Mucosa of gallbladder (tissue), 1 donor: ENCODE results near the gene RAET1L. TPM values are rescaled to one million over a fixed set of nuclear protein-coding genes. Genes with fewer than 3 reads are reported as not detected.
"Not testable (repeated sequence)": the region's sequence is repeated elsewhere in the genome, so short reads cannot be mapped to it uniquely, and the experiment has no call there.

Experiments
- DNase-seq: peaks from one replicate; pipeline ENCODE4 v3.0.0-alpha.2; 2020; ENCODE audit warnings: low spot score
- total RNA-seq: library from RNA; stranded (reverse); gene quantifications from one replicate; pipeline ENCODE4 v1.2.1, GENCODE V29; 2021
- donor health status: DM: no; HTN: no; CAD: no.

The RAET1L gene
- total RNA-seq, 1 donor from 2014 or later: not detected

DNA sequence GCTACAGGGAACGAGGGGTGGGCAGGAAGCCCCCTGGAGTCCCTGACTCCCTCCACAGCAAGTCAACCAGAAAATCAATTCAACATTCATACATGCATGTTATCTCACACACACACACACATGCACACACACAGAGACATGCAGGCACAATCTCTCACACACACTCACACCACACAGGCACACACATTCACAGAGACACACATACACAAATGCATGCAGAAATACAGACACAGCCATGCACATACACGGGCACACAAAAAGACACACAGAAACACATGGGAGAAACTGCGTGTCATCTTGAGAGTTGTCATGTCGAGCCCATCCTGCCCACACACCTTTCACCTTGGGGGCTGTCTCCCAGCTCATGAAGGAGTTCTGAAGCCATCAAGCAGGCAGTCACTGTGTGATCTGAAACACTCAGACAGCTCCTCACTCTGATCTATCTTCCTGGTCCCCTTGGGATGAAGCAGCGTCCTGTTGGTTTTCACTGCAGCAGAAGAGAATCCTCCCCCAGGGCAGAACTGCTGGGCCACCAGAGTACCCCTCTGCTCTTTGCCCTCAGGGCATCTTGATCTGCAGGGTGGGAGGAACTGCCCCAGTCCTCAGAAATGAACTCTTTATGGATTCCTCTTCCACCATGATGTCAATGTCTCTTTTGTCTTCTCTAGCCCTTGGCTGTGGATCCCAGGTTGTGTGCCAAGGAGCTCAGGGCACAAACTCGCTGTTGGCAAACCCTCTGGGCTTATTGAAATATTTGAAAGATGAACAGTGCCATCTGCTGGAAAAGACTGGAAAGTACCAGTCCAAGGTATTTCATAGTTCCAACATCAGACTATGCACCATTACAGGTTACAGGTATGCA is 8.8 kb downstream of the RAET1L start:
- peak; percentile 74 for DNase-seq

DNA sequence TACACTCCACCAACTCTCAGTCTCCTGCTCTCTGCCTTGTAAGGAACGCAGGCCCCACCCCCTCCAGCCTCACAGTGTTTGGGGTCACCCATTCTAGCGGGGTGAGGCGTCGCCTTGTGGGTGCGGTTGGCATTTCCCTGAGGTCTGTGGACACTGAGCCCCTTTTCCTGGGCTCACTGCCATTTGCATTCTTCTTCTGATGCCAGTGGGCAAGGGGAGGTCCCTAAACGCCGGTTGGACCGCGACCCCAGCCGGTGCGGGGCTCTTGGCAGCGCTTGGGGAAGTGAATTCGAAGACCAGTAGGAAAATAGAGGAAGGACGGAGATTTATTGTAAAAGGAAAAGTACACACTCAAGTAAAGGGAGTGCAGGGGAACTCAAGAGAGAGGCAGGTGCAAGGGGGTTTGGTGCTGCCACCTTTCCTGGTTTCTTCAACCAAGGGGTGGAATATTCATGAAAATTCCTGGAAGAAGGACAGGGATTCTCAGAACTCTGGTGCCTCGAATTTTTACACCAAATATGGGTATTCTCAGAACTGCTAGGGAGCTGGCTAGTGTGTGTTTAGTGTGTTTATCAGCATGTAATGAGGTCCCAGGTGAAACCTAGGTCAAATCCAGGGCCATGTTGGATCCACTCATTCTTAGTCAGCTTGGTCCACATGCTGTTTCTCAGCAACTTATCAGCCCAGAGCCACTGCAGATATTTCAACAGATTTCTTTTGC is 9.9 kb downstream of the RAET1L start:
- DNase-seq: not testable (repeated sequence)

DNA sequence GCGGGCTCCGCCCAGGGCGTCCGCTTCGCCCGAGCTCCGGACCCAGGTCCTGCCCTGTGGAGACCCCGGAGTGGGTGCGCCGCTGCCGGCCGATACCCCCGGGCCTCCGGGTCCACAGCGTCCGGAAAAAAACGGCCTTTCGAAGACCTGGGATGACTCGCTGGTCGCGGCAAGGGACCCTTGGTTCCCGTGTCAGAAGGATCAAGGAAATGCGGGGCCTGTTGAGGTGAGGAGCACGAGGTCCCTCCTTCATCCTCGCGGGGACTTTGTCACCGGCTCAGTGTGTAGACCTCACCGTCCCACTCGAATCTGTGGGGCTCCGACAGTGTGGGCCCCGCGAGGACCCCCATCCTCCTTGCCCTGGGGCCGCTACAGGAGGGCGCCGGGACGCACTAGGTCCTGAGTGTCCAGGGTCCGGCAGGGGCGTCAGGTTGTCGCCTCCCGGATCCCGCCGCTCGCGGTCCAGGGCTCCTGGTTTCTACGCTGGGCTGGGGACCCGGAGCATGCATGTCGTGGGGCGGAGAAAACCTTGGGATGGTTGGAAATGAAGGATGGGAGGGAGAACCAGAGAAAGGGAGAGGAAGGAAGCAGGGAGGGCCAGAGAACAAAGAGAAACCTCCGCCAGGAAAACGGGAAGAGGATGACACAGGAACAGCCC is 10.6 kb downstream of the RAET1L start:
- DNase-seq: not testable (repeated sequence)

DNA sequence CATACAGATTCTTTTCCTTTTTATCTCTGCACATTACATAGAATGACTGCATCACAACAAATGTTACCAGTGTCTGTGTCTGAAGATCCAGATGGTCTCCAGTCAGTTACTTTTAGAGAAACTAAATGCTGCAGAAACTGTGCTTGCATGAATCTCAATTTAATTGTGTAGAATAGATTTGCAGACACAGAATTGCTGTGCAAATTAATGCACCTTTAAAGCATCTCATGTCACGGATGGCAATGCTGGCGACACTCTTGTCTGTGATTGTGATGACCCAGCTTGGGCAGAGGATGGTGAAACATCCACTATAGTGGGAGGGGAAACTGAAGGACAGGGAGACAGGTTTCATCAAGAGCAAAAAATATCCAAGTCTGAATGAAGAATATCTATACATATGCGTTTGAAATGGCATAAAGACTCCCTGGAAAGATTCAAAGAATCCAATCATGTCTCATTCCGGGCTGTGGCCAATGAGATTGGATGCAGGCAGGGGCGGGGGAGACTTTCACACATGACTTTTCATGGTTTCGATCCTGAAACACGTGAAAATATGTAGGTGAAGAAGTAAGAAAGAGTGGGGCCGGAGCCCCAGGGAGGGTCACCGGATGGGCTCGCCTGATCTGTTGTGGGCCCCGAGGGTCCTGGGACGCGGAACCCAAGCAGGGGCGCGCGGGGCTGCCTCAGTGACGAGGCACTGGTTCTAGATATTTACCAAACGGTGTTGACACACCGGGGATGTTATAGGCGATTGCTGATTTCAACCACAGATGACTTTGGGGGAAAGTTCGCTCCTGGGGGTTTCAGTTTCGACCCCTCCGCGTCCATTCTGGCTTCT is 11.3 kb downstream of the RAET1L start:
- not testable (repeated sequence) for DNase-seq

DNA sequence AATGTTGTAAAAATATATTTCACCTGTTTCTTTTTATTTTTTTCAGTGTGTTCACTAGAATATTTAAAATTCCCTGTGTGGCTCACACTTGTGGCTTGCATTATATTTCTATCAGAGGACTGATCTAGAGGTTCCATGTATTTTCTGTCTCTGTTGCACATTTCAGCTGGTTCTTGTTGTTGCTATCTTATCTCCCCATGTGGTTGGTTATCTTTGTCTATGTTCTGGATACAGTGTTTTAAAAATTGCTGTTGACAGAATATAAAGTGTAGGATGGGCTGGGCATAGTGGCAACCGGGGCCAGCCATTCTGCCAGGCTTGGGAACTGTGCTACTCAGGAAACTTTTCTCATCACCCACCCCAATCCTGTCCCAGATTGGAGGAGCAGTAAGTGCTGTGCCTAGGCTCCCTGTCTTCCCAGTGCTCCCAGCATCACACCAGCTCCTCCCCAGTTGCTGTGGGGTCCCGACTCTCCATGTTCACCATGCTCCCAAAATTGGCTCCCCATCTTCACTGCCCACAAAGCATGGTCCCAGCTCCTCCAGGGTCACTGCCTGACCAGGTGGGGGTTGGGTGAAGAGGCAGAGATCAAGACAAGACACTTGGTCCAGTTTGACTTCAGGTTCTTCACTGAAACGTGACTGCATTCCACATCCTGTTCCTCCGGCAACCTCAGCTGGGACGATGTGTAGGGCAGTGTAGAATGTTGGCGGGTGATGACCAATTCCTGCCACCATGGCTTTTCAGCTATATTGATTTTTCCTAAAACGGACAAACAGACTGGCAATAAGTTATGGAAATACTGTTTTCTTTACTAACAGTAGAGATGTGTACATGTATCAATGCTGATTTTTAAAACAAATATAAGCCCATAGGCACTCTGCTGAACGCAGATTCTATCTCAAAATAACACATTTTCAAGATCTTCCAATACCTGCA is 12.2 kb downstream of the RAET1L start:
- DNase-seq: not testable (repeated sequence)

DNA sequence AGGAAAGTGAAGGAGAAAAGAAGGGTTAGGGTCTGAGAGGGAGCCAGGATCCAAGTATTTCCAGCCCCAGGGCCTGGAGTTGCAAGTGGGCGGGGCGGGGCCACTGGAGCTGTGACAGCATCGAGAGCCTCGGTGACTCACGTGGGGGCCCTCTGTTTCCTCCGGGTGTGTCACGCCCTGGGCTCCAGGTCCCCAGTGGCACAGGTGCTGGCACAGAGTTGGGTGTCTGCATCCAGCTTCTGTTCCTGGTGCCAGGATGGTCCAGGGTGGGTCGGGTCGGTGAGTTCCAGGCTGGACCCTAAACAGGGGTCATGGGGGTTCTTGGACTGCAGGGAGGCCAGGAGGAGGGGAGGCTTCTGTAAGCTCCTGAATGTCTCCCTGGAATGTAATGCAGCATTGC is 16.7 kb downstream of the RAET1L start:
- no peak for DNase-seq

DNA sequence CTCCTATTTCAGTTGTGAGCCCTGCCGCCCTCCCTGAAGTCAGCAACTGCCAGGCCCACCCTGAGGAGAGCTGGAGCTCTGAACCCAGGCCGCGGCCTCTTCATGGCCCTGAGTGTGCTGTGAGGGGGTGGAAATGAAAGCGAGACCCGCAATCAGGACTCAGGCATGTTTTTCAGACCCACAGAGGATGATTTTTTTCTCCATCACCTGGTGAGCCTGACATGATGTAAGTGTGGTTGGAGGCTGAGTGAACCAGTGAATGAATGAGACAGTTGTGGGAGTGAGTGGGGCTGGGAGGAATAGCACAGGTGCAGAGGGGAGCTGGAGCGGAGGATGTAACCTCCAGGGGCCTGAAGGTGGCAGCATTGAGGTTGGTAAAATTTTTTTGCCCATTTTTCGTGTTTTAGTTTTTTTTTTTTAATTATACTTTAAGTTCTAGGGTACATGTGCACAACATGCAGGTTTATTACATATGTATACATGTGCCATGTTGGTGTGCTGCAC is 18.3 kb downstream of the RAET1L start:
- no peak for DNase-seq

DNA sequence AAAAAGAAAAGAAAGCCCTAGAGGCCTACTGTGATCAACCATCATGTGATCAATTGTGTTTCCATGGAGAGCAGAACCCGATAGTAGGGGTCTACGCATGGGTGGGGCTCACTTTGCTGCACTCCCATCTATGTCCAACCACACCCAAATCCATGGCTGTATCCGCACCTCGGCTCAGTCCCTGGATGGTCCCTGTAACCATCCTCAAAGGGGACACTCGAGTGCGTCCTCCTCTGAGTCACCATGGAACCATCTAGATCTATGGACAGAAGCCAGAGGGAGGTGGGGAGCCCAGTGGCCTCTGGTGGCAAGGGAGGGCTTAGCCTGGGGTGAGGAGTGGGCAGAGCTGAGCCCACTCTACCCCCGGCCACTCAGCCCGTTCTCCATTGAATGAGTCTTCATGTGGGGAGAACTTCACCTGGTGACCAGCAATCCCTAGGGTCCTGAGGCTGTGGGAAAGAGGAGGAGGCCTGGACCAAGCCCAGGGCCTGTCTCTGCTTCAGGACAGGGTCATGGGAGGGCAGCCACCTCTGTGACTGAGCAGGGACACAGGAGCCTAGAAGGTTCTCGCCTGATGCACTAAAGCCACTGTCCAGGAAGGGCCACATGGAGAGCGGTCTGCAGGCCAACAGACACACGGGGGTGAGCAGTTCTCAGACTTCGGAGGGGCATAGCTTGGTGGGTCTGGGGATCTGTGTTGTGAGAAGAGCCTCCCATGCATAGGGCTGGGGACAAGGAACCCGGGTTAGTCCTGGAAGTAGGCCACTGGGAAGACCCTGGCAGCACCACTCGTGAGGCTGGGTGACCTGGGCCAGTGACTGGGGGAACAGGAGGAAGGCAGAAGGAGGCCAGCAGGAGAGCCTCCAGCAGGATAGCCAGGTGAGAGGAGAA is 19.3 kb downstream of the RAET1L start:
- no peak for DNase-seq

DNA sequence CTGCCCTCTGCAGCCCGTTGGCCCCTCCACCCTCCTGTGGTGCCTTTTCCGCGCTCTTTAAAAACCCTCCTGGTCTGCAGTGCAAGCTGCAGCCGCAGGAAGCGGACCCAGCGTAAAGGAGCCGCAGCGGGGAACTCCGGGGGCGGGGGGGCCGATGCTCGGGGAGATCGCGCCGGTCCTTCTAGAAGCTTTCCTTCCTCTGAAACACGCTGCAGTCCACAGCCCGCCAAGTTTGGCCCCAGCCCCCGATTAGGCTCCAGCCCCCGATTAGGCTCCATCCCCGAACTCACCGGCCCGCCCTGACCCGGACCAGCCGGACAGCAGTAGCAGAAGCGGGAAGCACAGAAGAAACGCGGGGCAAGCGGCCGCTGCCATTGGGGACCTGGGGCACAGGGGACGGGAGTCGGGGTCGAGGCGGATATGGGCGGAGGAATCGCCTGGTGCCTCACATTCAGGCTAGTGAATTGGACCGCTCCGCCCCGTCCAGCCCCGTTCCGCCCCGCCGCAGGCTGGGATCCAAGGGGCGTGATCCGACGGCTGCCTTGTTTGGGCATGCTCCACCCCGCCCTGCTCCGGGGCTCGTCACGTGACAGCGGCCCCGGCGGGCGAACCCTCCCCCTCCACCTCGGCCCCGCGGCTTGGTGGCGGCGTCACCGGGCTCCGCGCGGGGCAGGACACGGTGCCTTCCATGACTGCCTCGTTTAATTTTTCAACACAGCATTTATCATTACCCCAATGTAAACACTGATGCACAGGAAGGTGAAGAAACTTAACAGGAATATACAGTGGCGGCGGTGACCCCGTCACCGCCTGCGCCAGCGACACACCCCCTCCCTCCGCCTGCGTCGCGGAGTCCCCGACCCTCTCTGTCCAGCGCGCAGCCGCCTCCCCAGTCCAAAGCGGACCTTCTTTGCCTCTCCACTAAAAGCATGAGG is 20.3 kb downstream of the RAET1L start:
- DNase-seq: peak; percentile 92

DNA sequence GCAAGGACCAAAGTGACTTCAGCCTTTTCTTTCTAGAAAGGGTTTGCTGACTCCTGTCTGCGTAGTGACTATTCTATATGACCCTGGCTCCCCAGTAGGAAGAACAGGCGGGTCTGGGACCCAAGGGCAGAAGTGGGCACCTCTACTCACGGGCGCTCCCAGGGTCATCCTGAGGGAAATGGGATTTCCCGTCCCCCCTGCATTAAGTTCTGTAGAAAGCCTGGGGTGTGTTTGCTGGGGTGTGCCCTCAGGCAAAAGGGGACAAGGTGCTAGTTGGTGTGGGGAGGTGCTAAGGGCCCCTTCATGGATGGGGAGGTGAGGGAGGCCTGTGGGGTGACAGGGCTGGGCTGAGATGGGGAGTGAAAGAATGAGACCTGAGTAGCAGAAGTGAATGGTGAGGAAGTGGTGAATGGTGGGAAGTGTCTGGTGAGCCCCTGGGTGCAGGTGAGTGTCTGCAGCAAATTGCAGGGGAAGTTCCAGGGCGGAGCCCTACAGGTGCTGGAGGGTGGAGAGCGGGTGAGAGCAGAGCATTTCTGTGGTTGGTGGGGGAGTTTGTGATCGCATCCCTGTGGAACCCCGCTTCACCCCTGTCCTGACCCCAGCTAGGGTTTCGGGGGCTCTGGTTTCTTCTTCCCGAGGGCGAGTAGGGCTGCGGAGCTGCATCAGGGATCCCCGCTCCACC is 21.1 kb downstream of the RAET1L start:
- no peak for DNase-seq

DNA sequence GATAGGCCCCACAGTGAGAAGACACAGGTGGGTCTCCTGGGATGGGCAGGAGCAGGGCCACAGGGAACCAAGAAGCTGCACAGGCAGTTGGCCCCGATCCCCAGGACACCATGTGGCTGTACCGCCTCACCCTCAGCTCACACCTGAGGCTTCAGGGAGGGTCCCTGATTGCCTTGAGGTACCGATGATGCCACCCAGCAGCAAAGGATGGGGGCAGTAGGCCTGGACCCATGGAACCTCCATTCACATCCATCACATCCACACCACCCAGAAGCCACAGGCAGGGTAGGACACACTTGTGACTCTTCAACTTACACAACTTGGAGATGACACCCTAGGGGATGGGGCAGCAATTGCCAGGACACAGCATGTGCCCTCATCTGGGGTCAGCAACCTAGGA is 21.7 kb downstream of the RAET1L start:
- DNase-seq: not testable (repeated sequence)

DNA sequence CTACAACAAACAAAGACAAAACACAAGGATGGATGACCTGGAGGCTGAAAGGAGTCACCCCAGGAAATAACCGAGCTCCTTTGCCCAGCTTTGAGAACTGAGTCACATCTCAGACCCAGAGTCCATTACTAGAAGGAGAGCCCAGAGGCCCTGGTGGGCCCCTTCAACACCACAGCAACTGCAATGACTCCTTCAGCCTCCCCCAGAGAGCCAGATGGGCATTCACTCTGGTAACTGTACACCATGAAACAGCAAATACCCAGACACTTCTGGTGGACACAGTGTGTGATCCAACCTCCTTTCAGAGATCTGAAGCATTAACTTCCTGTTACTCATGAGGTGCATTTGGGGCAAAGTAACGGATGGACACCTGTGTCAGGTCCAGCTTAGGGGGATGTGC is 22.6 kb downstream of the RAET1L start:
- no peak for DNase-seq

DNA sequence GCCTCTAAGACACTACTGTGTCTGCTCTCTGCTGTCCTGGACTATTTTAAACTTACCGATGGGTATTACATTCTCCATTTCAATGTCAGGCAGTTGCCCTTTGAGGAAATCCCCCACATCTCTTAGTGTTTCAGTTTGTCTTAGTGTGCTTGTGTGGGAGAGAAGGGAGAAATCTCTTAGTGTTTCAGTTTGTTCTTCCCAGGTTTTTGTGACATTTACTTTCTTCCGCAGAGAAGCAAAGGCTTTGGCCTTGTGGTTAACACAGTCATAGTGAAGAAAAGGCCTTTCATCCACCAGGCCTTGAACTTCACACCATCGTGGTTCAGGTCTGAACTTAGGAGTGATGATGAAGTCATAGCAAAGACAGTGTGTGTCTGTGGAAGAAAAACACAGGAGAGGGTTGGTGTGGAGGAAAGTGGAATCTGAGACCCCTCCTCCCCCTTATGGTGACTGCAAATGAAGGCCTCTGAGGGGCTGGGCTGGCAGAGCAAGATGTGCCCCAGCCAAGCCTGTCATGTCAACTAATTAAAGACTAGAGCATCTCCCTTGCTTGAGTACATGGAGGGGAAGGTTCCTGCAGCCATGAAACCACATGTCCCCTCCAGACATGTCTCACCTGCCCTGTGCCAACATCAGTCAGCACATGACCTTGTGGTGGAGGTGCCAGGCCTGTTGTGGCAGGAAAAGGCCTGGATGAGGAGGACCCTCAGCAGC is 23.9 kb downstream of the RAET1L start:
- no peak for DNase-seq

DNA sequence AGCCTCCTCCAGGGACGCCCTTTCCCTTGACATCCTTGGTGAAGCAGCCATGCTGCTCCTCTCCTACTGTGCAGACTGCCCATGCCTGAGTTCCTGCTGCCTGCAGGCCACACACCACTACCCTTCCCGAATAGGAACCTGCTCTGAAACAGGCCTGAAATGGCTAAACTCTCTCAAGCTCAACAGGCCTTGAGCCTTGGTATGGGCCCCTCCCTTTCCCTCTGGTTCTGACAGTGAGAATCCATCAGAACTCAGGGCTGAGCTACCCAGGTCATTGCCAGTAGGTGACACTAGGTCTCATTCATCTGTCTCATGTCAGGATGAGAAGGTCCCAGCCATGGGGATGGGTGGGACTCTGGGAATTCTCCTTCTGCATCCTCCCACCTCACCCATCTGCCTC is 25.7 kb downstream of the RAET1L start:
- no peak for DNase-seq

DNA sequence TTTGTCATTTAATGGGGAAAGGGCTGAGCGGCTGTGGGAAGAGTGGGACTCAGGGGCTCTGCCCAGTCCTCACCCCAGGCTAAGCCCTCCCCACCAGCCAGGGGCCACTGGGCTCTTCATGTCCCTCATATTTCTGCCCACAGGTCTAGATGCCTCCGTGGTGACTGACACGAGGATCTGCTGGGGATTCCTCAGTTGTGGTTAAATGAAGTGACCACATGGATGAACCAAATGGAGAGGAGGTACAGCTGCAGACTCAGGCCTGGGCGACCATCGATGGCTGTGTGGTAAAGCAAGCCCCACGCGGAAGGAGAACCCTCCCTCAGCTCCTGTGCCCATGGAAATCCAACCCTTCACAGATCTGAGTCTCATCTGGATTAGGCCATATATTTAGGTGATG is 29.4 kb downstream of the RAET1L start:
- no peak for DNase-seq

DNA sequence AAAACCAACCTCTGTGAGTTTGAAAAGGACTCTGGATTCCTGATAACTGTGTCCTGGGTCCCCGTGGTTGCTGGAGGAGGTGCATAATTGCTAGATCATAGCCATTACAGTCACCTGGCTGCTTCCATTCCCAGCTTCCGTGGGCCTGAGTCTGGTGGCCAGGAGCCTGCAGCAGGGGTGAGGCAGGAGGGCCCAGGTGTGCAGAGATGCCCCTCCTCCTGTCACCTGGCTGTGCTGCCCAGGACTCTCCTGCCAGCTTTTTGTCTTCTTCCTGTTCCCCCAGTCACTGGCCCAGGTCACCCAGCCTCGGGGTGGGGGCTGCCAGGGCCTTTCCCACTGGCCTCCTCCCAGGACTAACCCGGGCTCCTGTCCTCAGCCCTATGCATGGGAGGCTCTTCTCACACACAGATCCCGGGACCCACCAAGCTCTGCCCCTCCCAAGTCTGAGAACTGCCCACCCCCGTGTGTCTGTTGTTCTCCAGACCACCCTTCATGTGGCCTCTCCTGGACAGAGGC is 30.0 kb downstream of the RAET1L start:
- DNase-seq: no peak

DNA sequence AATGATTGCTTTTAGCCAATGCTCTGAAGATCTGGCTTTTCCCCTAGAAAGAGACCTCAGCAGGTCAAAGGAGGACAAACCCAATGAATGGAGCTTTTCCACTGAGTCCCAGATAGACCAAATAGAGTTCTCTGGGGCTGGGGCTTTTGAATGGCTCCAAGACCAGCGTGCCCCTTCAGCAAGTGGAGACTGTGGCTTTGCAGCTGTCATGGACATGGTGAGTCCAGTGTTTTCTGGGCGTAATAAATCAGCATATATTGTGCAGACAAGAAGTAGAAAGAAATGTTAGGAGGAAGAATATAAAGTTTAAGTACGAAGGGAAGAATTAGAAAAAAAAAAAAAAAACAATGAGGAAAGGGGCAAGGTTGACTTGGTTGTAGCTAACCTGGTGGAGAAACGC is 33.5 kb downstream of the RAET1L start:
- DNase-seq: no peak
